Endometrial microvascular endothelial cells (primary cell): ENCODE measurements around the gene SCO1. TPM values are rescaled to one million over a fixed set of nuclear protein-coding genes. Genes with fewer than 3 reads are reported as not detected.
"Not testable (repeated sequence)": the region's sequence is repeated elsewhere in the genome, so short reads cannot be mapped to it uniquely, and the experiment has no call there.

Experiments used
- in situ Hi-C: cut with HindIII; loops from 2 replicates; pipeline ENCODE4 v1.10.0; 2017; ENCODE audit warnings: low sequenced_read_pairs, low pct_unique_long_range_greater_than_20kb; ENCODE audit errors: inconsistent ontology term
- total RNA-seq: library from RNA; depleted of rRNA; stranded (reverse); fragments of >200 nt; gene quantifications from one replicate; pipeline ENCODE4 v1.2.3, GENCODE V29; 2015; ENCODE audit errors: inconsistent ontology term

SCO1 gene
- total RNA-seq, 1 donor from 2014 or later: 32.8 TPM

- in situ Hi-C loops: no loop called here
Measured at GRCh38 chr17:10728331-10728892, 31.1 kb upstream of the SCO1 start.

DNA sequence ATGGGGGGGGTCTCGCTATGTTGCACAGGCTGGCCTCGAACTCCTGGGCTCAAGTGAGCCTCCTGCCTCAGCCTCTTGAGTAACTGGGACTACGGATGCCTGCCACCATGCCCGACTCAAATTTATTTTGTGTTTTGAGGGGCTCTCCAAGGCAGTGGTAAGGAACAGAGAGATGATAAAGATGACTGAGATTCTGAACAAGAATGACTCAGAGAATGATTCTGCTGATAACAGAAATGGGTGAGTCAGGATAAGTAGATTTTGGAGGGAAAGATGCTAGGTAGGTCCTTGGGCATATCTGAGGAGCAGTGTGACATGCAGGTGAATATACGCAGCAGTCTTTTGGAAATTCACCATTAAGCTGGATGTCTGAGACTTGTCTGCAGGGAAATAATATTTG is 29.9 kb upstream of the SCO1 start:
- in situ Hi-C loops: no loop called here

DNA sequence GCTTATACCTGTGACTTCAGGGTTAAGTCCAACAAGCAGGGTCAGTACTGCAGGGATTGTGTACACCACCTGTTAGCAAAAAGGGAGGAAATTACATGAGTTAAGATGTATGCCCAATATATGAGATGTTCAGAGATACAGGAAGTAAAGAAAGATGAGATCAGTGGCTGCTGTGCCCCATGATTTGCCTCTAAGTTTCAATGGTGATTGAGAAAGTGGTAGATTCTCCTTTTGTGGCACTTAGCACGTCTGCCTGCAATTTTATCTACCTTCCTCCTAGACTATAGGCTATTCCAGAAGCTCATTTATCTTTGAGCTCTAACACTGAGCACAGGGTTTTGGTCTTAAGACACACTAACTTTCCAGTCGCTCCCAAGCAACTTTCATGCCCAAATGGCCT is 28.9 kb upstream of the SCO1 start:
- in situ Hi-C loops: no loop called here

GRCh38 chr17:10725262-10725661 is 27.9 kb upstream of the SCO1 start:
- in situ Hi-C loops: no loop called here

DNA sequence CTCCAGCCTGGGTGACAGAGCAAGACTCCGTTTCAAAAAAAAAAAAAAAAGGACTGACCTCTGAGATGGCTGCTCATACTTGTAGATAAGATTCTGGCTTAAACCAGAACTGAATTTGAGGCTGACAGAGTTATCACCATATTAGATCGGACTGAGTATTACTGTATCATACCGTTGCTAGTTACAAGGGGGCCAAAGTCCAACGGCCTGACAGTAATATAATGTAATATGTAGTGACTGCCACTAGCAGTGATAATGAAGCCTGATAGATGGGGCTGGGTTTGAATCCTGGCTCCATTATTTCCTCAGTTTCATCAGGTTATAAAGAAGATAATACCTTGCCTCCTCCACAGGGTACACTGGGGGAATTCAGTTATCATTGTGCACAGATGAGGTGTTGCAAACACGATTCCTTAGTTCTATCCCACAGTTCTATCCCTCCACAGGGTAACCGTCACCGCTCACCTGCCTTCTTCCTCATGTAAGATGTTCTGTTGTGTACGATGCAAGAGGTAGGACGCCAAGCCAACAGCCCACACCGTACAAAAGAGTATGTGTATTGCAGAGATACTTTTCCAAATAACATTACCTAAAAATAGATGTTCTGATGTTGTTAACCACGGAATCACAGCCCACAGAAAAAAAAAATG is 27.3 kb upstream of the SCO1 start:
- in situ Hi-C loops: no loop called here

DNA sequence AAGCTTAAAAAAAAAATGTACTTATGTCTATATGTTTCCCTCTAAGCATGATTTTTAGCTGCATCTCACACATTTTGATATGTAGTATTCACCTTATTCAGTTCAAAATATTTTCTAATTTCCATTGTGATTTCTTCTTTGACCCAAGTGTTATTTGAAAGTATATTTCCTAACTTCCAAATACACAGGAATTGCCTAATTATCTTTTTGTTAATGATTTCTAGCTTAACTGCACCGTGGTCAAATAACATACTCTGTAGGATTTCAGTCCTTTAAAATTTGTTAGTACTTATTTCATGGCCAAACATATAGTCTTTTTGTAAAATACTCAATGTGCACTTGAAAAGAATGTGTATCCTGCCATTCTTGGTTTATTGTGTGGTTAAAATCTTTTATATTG is 21.2 kb upstream of the SCO1 start:
- in situ Hi-C loops: no loop called here

DNA sequence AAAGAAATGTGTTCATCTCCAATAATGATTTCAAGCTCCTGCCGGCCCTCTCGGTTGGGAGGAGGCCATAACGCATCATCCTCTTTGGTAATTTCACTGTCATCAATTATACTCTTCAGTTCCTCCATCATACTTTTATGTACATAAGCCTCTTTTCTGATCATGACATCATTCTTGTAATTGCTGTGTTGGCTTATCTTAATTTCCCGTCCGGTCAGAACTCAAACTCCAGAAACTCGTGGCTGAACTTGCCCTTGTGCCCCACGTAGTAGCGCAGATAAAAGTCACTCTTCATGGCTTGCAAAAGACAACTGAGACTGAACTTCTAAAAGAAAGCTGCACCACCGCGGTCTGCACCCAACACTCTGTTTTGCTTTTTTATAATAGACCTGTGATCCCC is 18.9 kb upstream of the SCO1 start:
- in situ Hi-C loops: no loop called here

DNA sequence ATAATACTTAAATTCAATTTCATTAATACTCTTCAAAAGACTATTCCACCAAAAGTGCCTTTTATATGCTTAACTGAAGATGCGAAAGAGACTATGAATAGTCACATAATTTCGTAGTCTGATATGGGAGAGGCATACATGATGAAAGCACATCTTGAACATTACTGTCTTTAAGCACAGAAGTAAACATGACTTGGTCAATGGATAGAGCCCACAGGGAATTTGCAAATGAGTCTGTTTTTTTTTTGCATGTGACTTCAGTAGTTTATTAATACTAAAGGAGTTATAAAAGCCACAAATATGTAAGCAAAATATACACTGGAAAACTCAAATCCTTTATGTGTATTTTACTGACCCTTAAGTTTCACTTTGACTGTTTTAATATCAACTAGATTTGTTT is 16.0 kb upstream of the SCO1 start:
- in situ Hi-C loops: no loop called here

DNA sequence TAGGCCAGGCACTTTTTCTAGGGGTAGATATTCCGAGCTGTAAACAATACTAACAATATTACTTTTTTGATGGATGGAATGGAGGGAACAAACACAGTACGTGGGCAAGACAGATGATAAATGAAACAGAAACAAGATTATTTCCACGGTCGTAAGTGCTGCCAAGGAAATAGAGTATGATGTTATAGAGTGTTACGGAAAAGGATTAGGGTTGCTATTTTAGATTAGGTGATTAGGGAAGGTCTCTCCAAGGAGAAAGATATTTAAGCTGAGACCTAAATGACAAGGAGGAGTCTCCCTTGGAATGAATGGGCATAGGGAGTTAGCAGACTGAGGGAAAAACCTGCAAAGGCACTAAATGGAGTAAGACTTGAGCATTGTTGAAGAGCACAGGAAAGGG is 8.4 kb upstream of the SCO1 start:
- in situ Hi-C loops: no loop called here

- in situ Hi-C loops: no loop called here
Measured at GRCh38 chr17:10702574-10702973, 5.2 kb upstream of the SCO1 start.

GRCh38 chr17:10699856-10700255 is 2.5 kb upstream of the SCO1 start:
- in situ Hi-C loops: no loop called here

DNA sequence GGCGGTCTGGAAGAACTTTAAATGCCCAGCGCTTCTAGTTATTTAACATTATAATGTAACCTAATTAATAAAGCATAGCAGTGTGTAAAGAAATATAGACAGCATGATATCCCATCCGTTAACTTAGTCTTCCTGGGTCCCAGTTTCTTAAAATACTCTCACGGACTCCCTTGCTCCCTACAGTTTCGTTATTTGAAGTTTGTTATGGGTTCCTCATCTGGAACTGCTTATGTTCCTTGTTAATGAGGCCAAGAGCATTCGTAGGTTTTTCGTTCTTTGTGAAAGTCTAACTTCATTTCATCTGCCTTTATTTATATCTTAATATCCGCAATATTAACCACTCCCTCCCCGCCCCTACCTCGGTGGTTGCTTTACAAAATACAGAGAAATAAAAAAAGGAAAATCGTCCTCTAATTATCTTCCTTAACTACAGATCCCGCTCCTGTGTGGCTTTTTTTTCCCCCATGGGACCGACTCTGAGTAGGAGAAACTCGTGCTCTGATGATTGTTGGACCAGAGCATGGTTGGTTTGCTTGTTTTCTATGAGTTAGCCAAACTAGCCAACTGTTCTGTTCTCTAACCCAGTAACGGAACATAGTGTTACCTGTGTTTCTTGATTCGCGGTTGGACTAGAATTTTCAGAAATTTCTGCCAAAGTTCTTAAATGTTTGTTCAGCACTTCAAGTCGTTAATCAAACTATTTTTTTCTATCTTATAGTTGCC is 924 bp upstream of the SCO1 start:
- in situ Hi-C loops: no loop called here

DNA sequence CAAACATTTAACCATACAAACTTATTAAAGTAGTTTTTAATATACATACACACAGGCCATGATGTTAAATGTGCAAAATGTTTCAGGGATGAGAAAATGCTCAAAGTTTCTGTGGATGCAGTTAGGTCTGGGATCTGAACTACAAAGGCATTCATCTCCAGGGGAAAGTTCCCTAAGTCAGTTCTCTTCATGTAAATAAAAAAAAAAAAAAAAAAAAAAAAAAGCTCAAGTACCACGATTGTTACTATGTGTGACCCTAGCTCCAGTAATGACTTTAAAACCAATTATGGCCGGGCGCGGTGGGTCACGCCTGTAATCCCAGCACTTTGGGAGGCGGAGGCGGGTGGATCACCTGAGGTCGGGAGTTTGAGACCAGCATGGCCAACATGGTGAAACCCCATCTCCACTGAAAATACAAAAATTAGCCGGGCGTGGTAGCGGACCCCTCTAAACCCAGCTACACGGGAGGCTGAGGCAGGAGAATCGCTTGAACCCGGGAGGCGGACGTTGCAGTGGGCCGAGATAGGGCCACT is 1.4 kb downstream of the SCO1 start:
- in situ Hi-C loops: not testable (repeated sequence)

DNA sequence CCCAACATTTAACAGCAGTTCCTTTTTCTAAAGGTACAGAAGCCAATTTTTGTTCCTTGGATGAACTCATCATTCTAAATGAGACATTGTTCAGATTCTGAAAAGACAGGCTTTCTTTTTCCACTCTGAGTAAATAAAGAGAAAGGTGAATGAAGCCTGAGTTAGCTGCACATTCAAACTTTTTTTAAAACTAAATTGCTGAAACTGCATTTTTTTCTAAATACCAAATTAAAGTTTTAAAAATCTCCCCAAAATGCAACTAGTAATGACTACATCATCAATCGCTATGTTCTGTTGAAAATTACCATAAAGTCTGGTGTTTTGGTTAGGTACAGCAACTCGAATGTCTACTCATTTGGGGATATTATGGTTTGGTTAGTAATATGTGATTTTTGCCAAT is 9.8 kb downstream of the SCO1 start:
- in situ Hi-C loops: no loop called here

- in situ Hi-C loops: no loop called here
Measured at GRCh38 chr17:10683853-10684252, 13.5 kb downstream of the SCO1 start.

GRCh38 chr17:10681866-10682446 is 15.4 kb downstream of the SCO1 start:
- in situ Hi-C loops: no loop called here

- in situ Hi-C loops: no loop called here
Measured at GRCh38 chr17:10674704-10675103, 22.6 kb downstream of the SCO1 start.

DNA sequence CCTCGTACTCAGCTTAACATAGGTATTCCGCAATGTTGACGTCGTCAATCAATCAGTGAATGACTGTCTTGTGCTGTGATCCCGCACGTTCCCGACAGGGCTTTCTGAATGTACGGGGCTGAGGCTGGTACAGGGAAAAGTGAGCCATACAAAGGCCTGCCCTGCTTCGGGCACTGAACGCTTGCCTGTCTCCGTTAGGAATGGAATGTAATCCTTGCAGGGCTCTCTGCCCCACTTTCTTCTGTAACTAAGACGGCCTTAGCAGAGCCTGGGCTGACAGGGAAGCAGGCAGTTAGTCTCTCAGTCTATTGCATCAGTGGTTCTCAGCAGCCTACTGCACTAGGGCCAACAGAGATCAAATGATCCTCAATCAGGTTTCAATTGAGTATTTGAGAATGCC is 24.0 kb downstream of the SCO1 start:
- in situ Hi-C loops: no loop called here

- in situ Hi-C loops: no loop called here
Measured at GRCh38 chr17:10668775-10669174, 28.6 kb downstream of the SCO1 start.

DNA sequence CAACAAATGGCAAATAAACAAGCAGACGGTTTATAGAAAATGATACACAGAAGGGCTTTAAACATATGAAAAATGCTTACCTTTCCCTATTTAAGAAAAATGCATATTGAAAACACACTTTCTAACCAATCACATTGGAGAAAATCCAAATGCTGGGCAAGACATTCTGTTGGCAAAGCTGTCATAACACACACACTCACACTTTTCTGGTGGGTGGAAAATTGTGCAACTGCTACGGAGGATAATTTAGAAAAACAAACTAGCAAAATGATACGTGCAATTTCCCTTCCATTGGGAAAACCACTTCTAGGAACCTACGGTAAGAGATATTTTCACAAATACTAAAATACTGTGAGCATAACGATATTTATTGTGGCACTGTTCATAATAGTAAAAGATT is 30.4 kb downstream of the SCO1 start:
- in situ Hi-C loops: no loop called here
